ENCODE measurements around the gene ITGB7. TPM values are rescaled to one million over a fixed set of nuclear protein-coding genes. Genes with fewer than 3 reads are reported as not detected.

The ITGB7 gene
- polyA plus RNA-seq, 1 experiment = 0.63 TPM

DNA sequence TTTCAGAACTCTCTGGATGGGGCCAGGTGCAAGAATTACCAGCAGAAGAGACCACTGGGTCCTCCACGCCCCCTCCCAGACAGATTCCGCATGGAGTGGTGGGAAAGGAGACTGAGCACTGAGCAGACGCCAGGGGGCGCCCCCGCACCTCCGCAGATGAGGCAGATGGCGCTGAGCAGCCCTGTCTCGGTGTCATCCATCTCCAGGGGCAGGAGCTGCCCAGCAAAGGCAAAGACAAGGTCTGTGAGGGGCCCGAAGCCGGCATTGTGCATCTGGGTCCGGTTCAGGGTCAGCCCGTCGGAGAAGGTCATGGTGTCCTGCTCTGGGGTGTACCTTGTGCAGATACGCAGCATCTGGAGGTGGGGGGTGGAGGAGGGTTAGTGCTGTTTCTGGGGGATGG is 6.3 kb upstream of the ITGB7 start:
- TF ChIP-seq, protein P1, sequence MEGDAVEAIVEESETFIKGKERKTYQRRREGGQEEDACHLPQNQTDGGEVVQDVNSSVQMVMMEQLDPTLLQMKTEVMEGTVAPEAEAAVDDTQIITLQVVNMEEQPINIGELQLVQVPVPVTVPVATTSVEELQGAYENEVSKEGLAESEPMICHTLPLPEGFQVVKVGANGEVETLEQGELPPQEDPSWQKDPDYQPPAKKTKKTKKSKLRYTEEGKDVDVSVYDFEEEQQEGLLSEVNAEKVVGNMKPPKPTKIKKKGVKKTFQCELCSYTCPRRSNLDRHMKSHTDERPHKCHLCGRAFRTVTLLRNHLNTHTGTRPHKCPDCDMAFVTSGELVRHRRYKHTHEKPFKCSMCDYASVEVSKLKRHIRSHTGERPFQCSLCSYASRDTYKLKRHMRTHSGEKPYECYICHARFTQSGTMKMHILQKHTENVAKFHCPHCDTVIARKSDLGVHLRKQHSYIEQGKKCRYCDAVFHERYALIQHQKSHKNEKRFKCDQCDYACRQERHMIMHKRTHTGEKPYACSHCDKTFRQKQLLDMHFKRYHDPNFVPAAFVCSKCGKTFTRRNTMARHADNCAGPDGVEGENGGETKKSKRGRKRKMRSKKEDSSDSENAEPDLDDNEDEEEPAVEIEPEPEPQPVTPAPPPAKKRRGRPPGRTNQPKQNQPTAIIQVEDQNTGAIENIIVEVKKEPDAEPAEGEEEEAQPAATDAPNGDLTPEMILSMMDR (IDR thresholded peaks at IDR 0.05; ENCODE audit: insufficient read depth, low read depth, low read length) = peak; percentile 92
- Histone ChIP-seq H3K36me3 (ENCODE audit: control insufficient read depth, insufficient read depth, low read length) (peaks cover 47% of the 10 kb centered on the region), H3K4me3 (ENCODE audit: low read depth, low read length) (no peak overlapping the region), H3K27me3 (ENCODE audit: control insufficient read depth, insufficient read depth, low read length) (no peaks in the 10 kb centered on the region)
- no peak for DNase-seq (ENCODE audit: low read depth)
- ChIA-PET POLR2A (interaction anchor here (0.6 to 0.7 kb wide), 2 partner anchors 10 to 85 kb away, joined by 4 to 11 read pairs; no protein-coding TSS in a partner anchor), CTCF (interaction anchor here (0.6 to 13.1 kb wide), 30 partner anchors 9 to 148 kb away, joined by 3 to 240 read pairs (median 5); partner anchors contain the start of genes AAAS, ESPL1, MYG1 and PFDN5)

DNA sequence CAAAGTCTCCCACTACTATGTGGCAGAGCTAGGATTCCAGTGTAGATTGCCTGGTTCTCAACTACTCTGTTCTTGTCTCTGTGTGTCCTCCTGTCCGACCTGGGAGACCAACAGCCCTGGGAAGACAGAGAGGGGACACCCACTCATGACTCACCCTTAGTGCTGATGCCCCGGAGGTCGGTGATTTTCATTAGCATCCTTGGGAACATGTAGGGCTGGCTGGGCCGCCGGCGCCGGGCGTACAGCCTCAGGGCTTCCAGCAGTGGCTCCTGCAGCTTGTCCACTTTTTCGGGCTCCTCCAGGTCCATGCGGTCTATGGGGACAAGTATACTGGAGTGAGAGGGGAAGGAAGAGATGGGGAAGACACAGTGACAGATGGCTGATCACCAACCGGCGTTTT is 5.9 kb upstream of the ITGB7 start:
- no peak for DNase-seq (ENCODE audit: low read depth)
- no peak overlapping the region for H3K4me3 ChIP-seq (ENCODE audit: low read depth, low read length)
- H3K36me3 ChIP-seq (ENCODE audit: control insufficient read depth, insufficient read depth, low read length) = peaks cover 47% of the 10 kb centered on the region
- CTCF ChIA-PET = interaction anchor here (0.6 to 13.1 kb wide), 23 partner anchors 9 to 132 kb away, joined by 3 to 240 read pairs (median 8); partner anchors contain the start of genes AAAS, ESPL1, MYG1 and PFDN5
- TF ChIP-seq, protein P1 (IDR thresholded peaks at IDR 0.05; ENCODE audit: insufficient read depth, low read depth, low read length) = no peak
- H3K27me3 ChIP-seq (ENCODE audit: control insufficient read depth, insufficient read depth, low read length) = no peaks in the 10 kb centered on the region
- POLR2A ChIA-PET = interaction anchor here (0.6 kb wide), 1 partner anchor 11 kb away, joined by 11 read pairs; no protein-coding TSS in a partner anchor

DNA sequence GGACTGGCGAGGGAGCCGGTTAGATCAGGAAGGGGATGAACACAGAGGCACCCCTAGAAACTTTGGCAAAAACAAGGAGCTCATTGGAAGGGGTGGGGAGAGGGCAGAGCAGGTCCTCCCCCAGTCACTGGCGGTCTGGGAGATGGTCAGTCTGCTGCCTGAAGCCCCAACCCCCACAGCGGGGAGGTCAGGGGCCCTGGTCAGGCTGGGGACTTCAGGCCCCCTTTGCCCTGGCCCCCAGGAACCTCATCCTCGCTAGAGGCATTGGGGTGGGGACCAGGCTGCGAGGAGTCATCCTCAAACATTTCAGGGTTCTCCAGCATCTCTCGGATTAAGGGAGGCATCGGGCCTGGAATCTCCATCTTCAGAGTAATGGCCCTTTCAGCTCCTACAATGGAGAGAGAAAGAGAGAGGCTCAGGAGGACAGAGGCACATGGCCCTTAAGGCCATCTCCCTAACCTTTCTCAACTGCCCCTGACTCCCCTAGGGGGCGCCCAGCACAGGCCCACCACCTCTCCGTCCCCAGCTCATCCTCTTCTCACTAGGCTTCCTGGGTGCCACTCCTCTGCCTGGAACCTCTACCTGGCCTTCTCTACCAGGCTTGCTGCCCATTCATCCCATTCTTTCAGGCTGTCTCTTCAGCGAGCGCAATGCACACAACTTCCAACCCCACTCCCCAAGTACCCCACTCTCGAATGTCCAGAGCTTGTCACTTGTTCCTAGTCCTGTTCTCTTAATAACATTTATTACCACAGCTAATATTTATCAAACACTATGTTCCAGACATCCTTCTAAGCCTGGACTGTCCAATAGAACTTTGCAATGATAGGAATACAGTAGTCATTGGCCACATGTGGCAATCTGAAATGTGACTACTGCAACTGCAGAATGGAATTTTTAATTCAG is 4.7 kb upstream of the ITGB7 start:
- H3K36me3 ChIP-seq (ENCODE audit: control insufficient read depth, insufficient read depth, low read length) = peaks cover 47% of the 10 kb centered on the region
- no peaks in the 10 kb centered on the region for H3K27me3 ChIP-seq (ENCODE audit: control insufficient read depth, insufficient read depth, low read length)
- POLR2A ChIA-PET = no interaction called here
- H3K4me3 ChIP-seq (ENCODE audit: low read depth, low read length) = no peak overlapping the region
- TF ChIP-seq, protein P1 (IDR thresholded peaks at IDR 0.05; ENCODE audit: insufficient read depth, low read depth, low read length) = peak; percentile 45
- DNase-seq (ENCODE audit: low read depth) = no peak
- CTCF ChIA-PET = interaction anchor here (0.5 to 13.1 kb wide), 14 partner anchors 13 to 473 kb away, joined by 3 to 240 read pairs (median 25); partner anchors contain the start of genes AAAS, ESPL1, MYG1 and PFDN5

DNA sequence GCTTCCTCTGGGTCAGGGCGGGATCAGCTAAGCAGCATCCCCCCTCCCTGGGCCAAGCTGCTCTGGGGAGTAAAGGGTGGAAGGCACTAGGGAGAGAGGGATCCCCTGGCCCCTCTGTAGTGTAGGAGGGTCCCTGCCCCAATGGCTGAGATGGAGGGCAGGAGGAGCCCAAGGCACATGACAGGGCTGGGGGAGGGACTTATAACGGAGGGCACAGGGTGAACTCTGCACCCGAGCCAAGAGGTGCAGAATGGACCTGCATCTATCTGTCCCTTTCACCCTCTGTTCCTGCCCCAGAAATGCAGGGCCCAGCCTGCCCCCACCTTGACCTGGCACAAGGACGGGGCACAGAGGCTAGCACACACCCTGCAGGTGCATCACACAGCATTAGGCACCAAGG is 3.8 kb upstream of the ITGB7 start:
- POLR2A ChIA-PET = no interaction called here
- peaks cover 45% of the 10 kb centered on the region for H3K36me3 ChIP-seq (ENCODE audit: control insufficient read depth, insufficient read depth, low read length)
- CTCF ChIA-PET = interaction anchor here (0.7 to 13.1 kb wide), 12 partner anchors 9 to 144 kb away, joined by 3 to 240 read pairs (median 10); partner anchors contain the start of gene AAAS

More for the DNA sequence above, 3.8 kb upstream of the ITGB7 start:
- TF ChIP-seq, protein P1 (IDR thresholded peaks at IDR 0.05; ENCODE audit: insufficient read depth, low read depth, low read length) = no peak
- H3K27me3 ChIP-seq (ENCODE audit: control insufficient read depth, insufficient read depth, low read length) = no peaks in the 10 kb centered on the region
- no peak for DNase-seq (ENCODE audit: low read depth)
- no peak overlapping the region for H3K4me3 ChIP-seq (ENCODE audit: low read depth, low read length)
